NCI-H2029 treated with DMSO at 0.1 percent for 48 hours (cell line): Measurements from ENCODE around the gene AMPH.

Experiments used
- DNase-seq: peaks from one replicate; lab custom pipeline; 2025; lab: John Stamatoyannopoulos, UW

Gene AMPH

GRCh38 chr7:38542156-38542555 is 89.0 kb downstream of the AMPH start:
- no peak for DNase-seq

- DNase-seq = peak; percentile 48
These were observed 89.7 kb downstream of the AMPH start for GRCh38 chr7:38541440-38541839.

- DNase-seq = no peak
These were observed 91.6 kb downstream of the AMPH start for GRCh38 chr7:38539477-38540081.

GRCh38 chr7:38535073-38535472 is 96.1 kb downstream of the AMPH start:
- no peak for DNase-seq

- DNase-seq = no peak
These were observed 105.3 kb downstream of the AMPH start for GRCh38 chr7:38525857-38526256.

- no peak for DNase-seq
These were observed 106.4 kb downstream of the AMPH start for GRCh38 chr7:38524786-38525185.

- DNase-seq = no peak
These were observed 110.4 kb downstream of the AMPH start for GRCh38 chr7:38520741-38521140.

- no peak for DNase-seq
These were observed 112.6 kb downstream of the AMPH start for GRCh38 chr7:38518541-38518940.

- no peak for DNase-seq
These were observed 118.5 kb downstream of the AMPH start for GRCh38 chr7:38512704-38513103.

- DNase-seq = no peak
These were observed 118.9 kb downstream of the AMPH start for GRCh38 chr7:38512291-38512690.

GRCh38 chr7:38507384-38507783 is 123.8 kb downstream of the AMPH start:
- DNase-seq = no peak

GRCh38 chr7:38506756-38507155 is 124.4 kb downstream of the AMPH start:
- DNase-seq = no peak

GRCh38 chr7:38506004-38506403 is 125.2 kb downstream of the AMPH start:
- DNase-seq = no peak

GRCh38 chr7:38504684-38505083 is 126.5 kb downstream of the AMPH start:
- DNase-seq = no peak

GRCh38 chr7:38502848-38503247 is 128.3 kb downstream of the AMPH start:
- no peak for DNase-seq

GRCh38 chr7:38502289-38502688 is 128.9 kb downstream of the AMPH start:
- no peak for DNase-seq

- no peak for DNase-seq
These were observed 139.2 kb downstream of the AMPH start for GRCh38 chr7:38492010-38492409.

GRCh38 chr7:38482521-38482920 is 148.7 kb downstream of the AMPH start:
- DNase-seq = no peak

GRCh38 chr7:38481401-38481800 is 149.8 kb downstream of the AMPH start:
- no peak for DNase-seq

- no peak for DNase-seq
These were observed 152.8 kb downstream of the AMPH start for GRCh38 chr7:38478404-38478803.

- no peak for DNase-seq
These were observed 153.8 kb downstream of the AMPH start for GRCh38 chr7:38477333-38477732.

GRCh38 chr7:38476764-38477163 is 154.4 kb downstream of the AMPH start:
- no peak for DNase-seq

- DNase-seq = no peak
These were observed 165.2 kb downstream of the AMPH start for GRCh38 chr7:38465956-38466355.
